AG09309 (cell line): Measurements from ENCODE around the gene FCHSD2.

Experiments
- DNase-seq: peaks from one replicate; pipeline ENCODE4 v3.0.0-alpha.2; 2010; ENCODE audit warnings: low read depth
- H3K4me3 ChIP-seq: 2 replicates; pipeline ENCODE4 v1.5.1; 2011; ENCODE audit warnings: mild to moderate bottlenecking, low read depth, low read length, moderate library complexity; ENCODE audit not compliant: control insufficient read depth
- TF ChIP-seq, protein P1 (sequence below): IDR thresholded peaks from 2 replicates; pipeline ENCODE4 v1.5.1; 2011; ENCODE audit warnings: mild to moderate bottlenecking, low read depth, low read length, inconsistent platforms; ENCODE audit not compliant: insufficient read depth, control insufficient read depth; ENCODE audit errors: missing control alignments

FCHSD2 gene

DNA sequence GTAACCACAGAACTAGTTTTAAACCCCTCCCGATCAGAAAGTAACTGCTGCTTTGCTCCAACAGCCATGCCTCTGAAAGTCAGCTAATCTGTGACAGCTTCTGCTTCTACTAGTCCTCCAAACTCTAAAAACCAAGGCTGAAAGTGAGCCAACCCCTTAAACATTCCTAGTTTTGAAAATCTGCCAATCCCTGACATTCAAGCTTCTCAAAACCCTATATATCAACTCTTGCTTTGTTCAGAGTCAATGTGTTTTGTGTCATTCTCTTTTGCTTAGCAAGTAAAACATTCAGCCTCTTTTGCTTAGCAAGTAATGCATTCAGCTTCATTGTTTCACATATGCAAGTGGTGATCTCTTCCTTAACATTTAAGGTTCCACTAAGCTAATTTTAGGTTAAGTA lies 271.0 kb downstream of the FCHSD2 start:
- TF ChIP-seq, protein P1, sequence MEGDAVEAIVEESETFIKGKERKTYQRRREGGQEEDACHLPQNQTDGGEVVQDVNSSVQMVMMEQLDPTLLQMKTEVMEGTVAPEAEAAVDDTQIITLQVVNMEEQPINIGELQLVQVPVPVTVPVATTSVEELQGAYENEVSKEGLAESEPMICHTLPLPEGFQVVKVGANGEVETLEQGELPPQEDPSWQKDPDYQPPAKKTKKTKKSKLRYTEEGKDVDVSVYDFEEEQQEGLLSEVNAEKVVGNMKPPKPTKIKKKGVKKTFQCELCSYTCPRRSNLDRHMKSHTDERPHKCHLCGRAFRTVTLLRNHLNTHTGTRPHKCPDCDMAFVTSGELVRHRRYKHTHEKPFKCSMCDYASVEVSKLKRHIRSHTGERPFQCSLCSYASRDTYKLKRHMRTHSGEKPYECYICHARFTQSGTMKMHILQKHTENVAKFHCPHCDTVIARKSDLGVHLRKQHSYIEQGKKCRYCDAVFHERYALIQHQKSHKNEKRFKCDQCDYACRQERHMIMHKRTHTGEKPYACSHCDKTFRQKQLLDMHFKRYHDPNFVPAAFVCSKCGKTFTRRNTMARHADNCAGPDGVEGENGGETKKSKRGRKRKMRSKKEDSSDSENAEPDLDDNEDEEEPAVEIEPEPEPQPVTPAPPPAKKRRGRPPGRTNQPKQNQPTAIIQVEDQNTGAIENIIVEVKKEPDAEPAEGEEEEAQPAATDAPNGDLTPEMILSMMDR: no peak
- no peak for DNase-seq
- no peak overlapping the region for H3K4me3 ChIP-seq

DNA sequence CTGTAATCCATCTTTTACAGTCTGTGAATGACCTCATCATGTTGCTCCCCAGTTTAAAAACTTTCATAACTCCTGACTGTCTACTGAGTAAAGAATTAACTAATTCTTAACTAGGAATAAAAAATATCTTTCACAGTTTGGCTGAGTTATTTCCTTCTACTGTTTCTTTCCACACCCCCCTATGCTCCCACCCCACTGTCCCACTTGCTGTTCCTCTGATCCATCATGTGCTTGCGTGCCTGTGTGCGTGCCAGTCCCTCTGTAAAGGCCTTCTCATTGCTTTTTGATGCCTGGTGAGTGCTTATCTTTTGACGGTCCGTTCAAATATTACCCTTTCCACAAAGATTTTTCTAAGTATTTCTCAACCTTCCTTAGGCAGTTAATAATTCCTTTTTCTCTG lies 272.3 kb downstream of the FCHSD2 start:
- no peak for DNase-seq
- TF ChIP-seq, protein P1: no peak
- H3K4me3 ChIP-seq: no peak overlapping the region

DNA sequence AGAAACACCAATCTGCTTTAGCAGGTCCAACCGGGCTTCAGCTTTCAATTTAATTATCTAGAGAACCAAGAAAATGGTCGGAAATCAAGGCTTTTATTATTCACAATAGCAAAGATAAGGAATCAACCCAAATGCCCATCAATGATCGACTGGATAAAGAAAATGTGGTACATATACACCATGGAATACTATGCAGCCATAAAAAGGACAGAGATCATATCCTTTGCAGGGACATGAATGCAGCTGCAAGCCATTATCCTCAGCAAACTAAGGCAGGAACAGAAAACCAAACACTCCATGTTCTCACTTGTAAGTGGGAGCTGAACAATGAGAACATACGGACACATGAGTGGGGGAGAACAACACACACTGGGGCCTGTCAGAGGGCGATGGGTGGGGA lies 274.1 kb downstream of the FCHSD2 start:
- TF ChIP-seq, protein P1: no peak
- DNase-seq: no peak
- H3K4me3 ChIP-seq: no peak overlapping the region

- TF ChIP-seq, protein P1: no peak
- DNase-seq: no peak
- H3K4me3 ChIP-seq: no peak overlapping the region
Measured at GRCh38 chr11:72864702-72865655, 277.1 kb downstream of the FCHSD2 start.

DNA sequence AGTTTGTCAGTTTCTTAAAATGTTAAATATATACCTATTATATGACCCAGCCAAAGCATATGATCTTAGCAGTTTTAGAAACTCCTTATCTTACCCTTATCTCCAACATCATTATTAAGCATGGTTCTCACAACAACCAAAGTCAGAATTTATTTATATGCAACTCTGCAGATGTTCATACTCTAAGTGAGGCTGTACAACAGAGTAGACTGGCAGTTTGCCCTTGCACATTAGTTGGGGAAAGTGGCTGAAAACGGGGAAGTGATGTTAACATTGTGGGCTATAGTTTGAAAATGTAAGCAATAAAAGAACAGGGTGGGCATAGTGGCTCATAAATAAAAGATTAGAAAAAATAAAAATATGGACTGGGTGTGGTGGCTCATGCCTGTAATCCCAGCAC lies 278.2 kb downstream of the FCHSD2 start:
- H3K4me3 ChIP-seq: no peak overlapping the region
- no peak for DNase-seq
- TF ChIP-seq, protein P1: no peak

- DNase-seq: no peak
- no peak overlapping the region for H3K4me3 ChIP-seq
- TF ChIP-seq, protein P1: no peak
Measured at GRCh38 chr11:72863091-72863490, 279.0 kb downstream of the FCHSD2 start.

GRCh38 chr11:72860592-72860991 lies 281.5 kb downstream of the FCHSD2 start:
- TF ChIP-seq, protein P1: no peak
- no peak overlapping the region for H3K4me3 ChIP-seq
- no peak for DNase-seq
